GM06990 (cell line): ENCODE measurements around the gene ALPP.

ENCODE experiments used
- DNase-seq: peaks from one replicate; pipeline ENCODE4 v3.0.0-alpha.2; 2011; ENCODE audit not compliant: insufficient read length; ENCODE audit errors: extremely low read depth
- H3K27me3 ChIP-seq: replicated peaks from 2 replicates; pipeline ENCODE4 v1.6.0; 2011; ENCODE audit warnings: low read length; ENCODE audit not compliant: control insufficient read depth, insufficient read depth
- H3K36me3 ChIP-seq: 2 replicates; pipeline ENCODE4 v1.5.1; 2011; ENCODE audit warnings: low read length; ENCODE audit not compliant: control insufficient read depth, insufficient read depth
- H3K4me3 ChIP-seq: replicated peaks from 2 replicates; pipeline ENCODE4 v1.5.1; 2011; ENCODE audit warnings: low read depth, mild to moderate bottlenecking, control low read depth, low read length
- CTCF ChIP-seq: IDR thresholded peaks from 2 replicates; pipeline ENCODE4 v1.5.1; 2011; ENCODE audit warnings: low read length, control low read depth, mild to moderate bottlenecking, inconsistent platforms; ENCODE audit not compliant: insufficient read depth, poor library complexity, severe bottlenecking

The ALPP gene

GRCh38 chr2:232372231-232373208 lies 6.0 kb upstream of the ALPP start:
- DNase-seq, result no peak
- Histone ChIP-seq H3K27me3 (no peaks in the 10 kb centered on the region; the same call in 1 of the 2 replicates), H3K36me3 (no peaks in the 10 kb centered on the region), H3K4me3 (no peak overlapping the region)
- no peak for TF ChIP-seq CTCF

GRCh38 chr2:232374356-232374755 lies 4.2 kb upstream of the ALPP start:
- H3K27me3 ChIP-seq, result no peaks in the 10 kb centered on the region; the same call in 1 of the 2 replicates
- H3K4me3 ChIP-seq, result no peak overlapping the region
- no peak for TF ChIP-seq CTCF
- H3K36me3 ChIP-seq, result no peaks in the 10 kb centered on the region
- DNase-seq, result no peak

GRCh38 chr2:232375164-232375563 lies 3.4 kb upstream of the ALPP start:
- no peak for DNase-seq
- Histone ChIP-seq H3K27me3 (no peaks in the 10 kb centered on the region; the same call in 1 of the 2 replicates), H3K4me3 (no peak overlapping the region), H3K36me3 (no peaks in the 10 kb centered on the region)
- no peak for TF ChIP-seq CTCF

GRCh38 chr2:232376260-232376659 lies 2.3 kb upstream of the ALPP start:
- Histone ChIP-seq H3K36me3 (no peaks in the 10 kb centered on the region), H3K4me3 (no peak overlapping the region), H3K27me3 (no peaks in the 10 kb centered on the region; the same call in 1 of the 2 replicates)
- no peak for DNase-seq
- no peak for TF ChIP-seq CTCF

- no peak for TF ChIP-seq CTCF
- Histone ChIP-seq H3K4me3 (no peak overlapping the region), H3K36me3 (no peaks in the 10 kb centered on the region), H3K27me3 (no peaks in the 10 kb centered on the region; the same call in 1 of the 2 replicates)
- no peak for DNase-seq
Observed at GRCh38 chr2:232376713-232377112, 1.8 kb upstream of the ALPP start.
